HepG2 (cell line): ENCODE data around the gene SLC13A3. TPM values are rescaled to one million over a fixed set of nuclear protein-coding genes. Genes with fewer than 3 reads are reported as not detected.

ENCODE experiments used
- ATF3 ChIP-seq: sonication (generic); formaldehyde crosslinking; IDR thresholded peaks from 2 replicates; pipeline ENCODE4 v1.4.0; 2020; ENCODE audit warnings: missing genetic modification reagents
- BATF2 ChIP-seq: sonication (generic); formaldehyde crosslinking; IDR thresholded peaks from 2 replicates; pipeline ENCODE4 v1.8.0; 2022; ENCODE audit warnings: mild to moderate bottlenecking, missing genetic modification reagents, moderate library complexity
- GMEB2 ChIP-seq: IDR thresholded peaks from 2 replicates; pipeline ENCODE4 v1.6.1; 2016; ENCODE audit warnings: missing biosample characterization, missing genetic modification reagents, low read depth
- IRF2 ChIP-seq: IDR thresholded peaks from 2 replicates; pipeline ENCODE4 v1.6.1; 2018; ENCODE audit warnings: missing genetic modification reagents, missing compliant biosample characterization
- IRF9 ChIP-seq: sonication (generic); formaldehyde crosslinking; IDR thresholded peaks from 2 replicates; pipeline ENCODE4 v1.8.0; 2022; ENCODE audit warnings: missing genetic modification reagents, mild to moderate bottlenecking, borderline replicate concordance
- KLF9 ChIP-seq: IDR thresholded peaks from 2 replicates; pipeline ENCODE4 v1.6.1; 2016; ENCODE audit warnings: low read depth
- MAFK ChIP-seq, 2 experiments: IDR thresholded peaks in 1 of 2; conservative IDR thresholded peaks in 1 of 2; 2 replicates each; pipeline ENCODE4 v1.6.1; 2011; ENCODE audit warnings: improper control_type of control experiment in 2 of 2, low read length in 2 of 2
- MXD4 ChIP-seq: IDR thresholded peaks from 2 replicates; pipeline ENCODE4 v1.6.1; 2016; ENCODE audit warnings: mild to moderate bottlenecking, missing biosample characterization, missing genetic modification reagents
- RAD51 ChIP-seq: fragments of 450-650 bp; IDR thresholded peaks from 2 replicates; pipeline ENCODE4 v1.6.1; 2016; ENCODE audit warnings: borderline replicate concordance
- ZBTB25 ChIP-seq: IDR thresholded peaks from 2 replicates; pipeline ENCODE4 v1.6.1; 2018; ENCODE audit warnings: missing genetic modification reagents
- ZBTB7B ChIP-seq: sonication (generic); formaldehyde crosslinking; IDR thresholded peaks from 2 replicates; pipeline ENCODE4 v1.4.0; 2020; ENCODE audit warnings: missing genetic modification reagents
- ZGPAT ChIP-seq: IDR thresholded peaks from 2 replicates; pipeline ENCODE4 v1.6.1; 2016; ENCODE audit warnings: mild to moderate bottlenecking
- ZNF280D ChIP-seq: sonication (generic); formaldehyde crosslinking; IDR thresholded peaks from 2 replicates; pipeline ENCODE4 v1.5.1; 2020; ENCODE audit warnings: mild to moderate bottlenecking, missing genetic modification reagents
- ZNF326 ChIP-seq: sonication (generic); formaldehyde crosslinking; IDR thresholded peaks from 2 replicates; pipeline ENCODE4 v1.4.0; 2020; ENCODE audit warnings: missing genetic modification reagents, borderline replicate concordance
- ZNF572 ChIP-seq: sonication (generic); formaldehyde crosslinking; IDR thresholded peaks from 2 replicates; pipeline ENCODE4 v1.5.1; 2020; ENCODE audit warnings: mild to moderate bottlenecking, missing genetic modification reagents
- ZNF7 ChIP-seq: IDR thresholded peaks from 2 replicates; pipeline ENCODE4 v1.6.1; 2016; ENCODE audit warnings: missing biosample characterization, missing genetic modification reagents
- ZNF746 ChIP-seq: sonication (generic); formaldehyde crosslinking; IDR thresholded peaks from 2 replicates; pipeline ENCODE4 v1.8.0; 2022; ENCODE audit warnings: mild to moderate bottlenecking, missing genetic modification reagents
- ZSCAN20 ChIP-seq: sonication (generic); formaldehyde crosslinking; IDR thresholded peaks from 2 replicates; pipeline ENCODE4 v1.4.0; 2020; ENCODE audit warnings: missing genetic modification reagents, mild to moderate bottlenecking, borderline replicate concordance
- ZSCAN9 ChIP-seq: IDR thresholded peaks from 2 replicates; pipeline ENCODE4 v1.6.1; 2016; ENCODE audit warnings: borderline replicate concordance
- polyA plus RNA-seq, 8 experiments: library from polyadenylated mRNA; depleted of rRNA in 3 of 8; stranded (reverse) in 7 of 8; unstranded in 1 of 8; fragments of >200 nt; fragmentation: Illumina TruSeq in 4 of 8; extraction: Trizol in 4 of 8; gene quantifications; 2 replicates each; pipeline versions ENCODE4 v1.2.1 to v1.2.3, GENCODE V29; 2011 to 2016; ENCODE audit warnings: low read depth in 4 of 8, missing spikeins in 1 of 8, mixed read lengths in 1 of 8; ENCODE audit not compliant: insufficient read depth in 1 of 8
- total RNA-seq, 5 experiments: library from RNA; depleted of rRNA; stranded (reverse); fragments of >200 nt; fragmentation: Illumina TruSeq; extraction: Trizol; gene quantifications; 2 replicates each; pipeline ENCODE4 v1.2.3, GENCODE V29; 2016; ENCODE audit warnings: low read depth in 1 of 5

Gene SLC13A3
- total and polyA plus RNA-seq, 2 of the 13 experiments (the other 11 are each of a cell fraction or from before 2014, with no cell fraction given): 66.5 to 76.0 TPM

- no peak; the same call in 1 of the 2 replicates for TF ChIP-seq ZNF280D (CRISPR knock-in tag)
- peak; percentile 74; the same call in 1 of the 2 replicates for TF ChIP-seq ZGPAT
- no peak for TF ChIP-seq GMEB2
- TF ChIP-seq ZSCAN9 (CRISPR knock-in tag): 0 out of 2 replicates have a peak, but pooled peaks have one; percentile 23
- no peak for TF ChIP-seq ZNF7 (CRISPR knock-in tag)
- no peak for TF ChIP-seq MXD4 (CRISPR knock-in tag)
- TF ChIP-seq ZSCAN20: no peak
- no peak for TF ChIP-seq BATF2 (CRISPR knock-in tag)
- TF ChIP-seq ATF3 (CRISPR knock-in tag): peak; percentile 96
- TF ChIP-seq IRF2 (CRISPR knock-in tag): peak; percentile 85; the same call in 1 of the 2 replicates
- TF ChIP-seq RAD51: no peak
- no peak for TF ChIP-seq ZNF326 (CRISPR knock-in tag)
- TF ChIP-seq ZNF746 (CRISPR knock-in tag): no peak
- TF ChIP-seq ZBTB25 (CRISPR knock-in tag): no peak
- 0 out of 2 replicates have a peak, but pooled peaks have one; percentile 57 for TF ChIP-seq KLF9 (CRISPR knock-in tag)
- no peak for TF ChIP-seq ZNF572 (CRISPR knock-in tag)
- TF ChIP-seq ZBTB7B: peak; percentile 27; the same call in 1 of the 2 replicates
- peak; percentile 72 to 77; a peak in 3 of 4 replicates for TF ChIP-seq MAFK (conservative IDR thresholded peaks at IDR 0.05 in 1 of 2, IDR thresholded peaks at IDR 0.05 in 1 of 2; ENCODE audit: low read length in 2 of 2)
- TF ChIP-seq IRF9 (CRISPR knock-in tag): no peak
Measured at GRCh38 chr20:46631212-46631869, 19.9 kb downstream of the SLC13A3 start (continued).
